GM23248 (cell line): ENCODE data around the gene INTS7.

ENCODE experiments used
- EZH2 ChIP-seq: fragments of 200-600 bp; sonication (generic); IDR thresholded peaks from 2 replicates; pipeline ENCODE4 v1.6.1; 2018; ENCODE audit warnings: antibody characterized with exemption, mild to moderate bottlenecking; ENCODE audit not compliant: insufficient read depth, poor library complexity, severe bottlenecking
- EZH2phosphoT487 ChIP-seq: fragments of 200-600 bp; sonication (generic); IDR thresholded peaks from 2 replicates; pipeline ENCODE4 v1.6.1; 2018; ENCODE audit warnings: antibody characterized with exemption, moderate library complexity, mild to moderate bottlenecking, low read depth; ENCODE audit not compliant: insufficient read depth

- TF ChIP-seq EZH2phosphoT487: no peak
- TF ChIP-seq EZH2: no peak
Observed at GRCh38 chr1:212030936-212031528, 4.3 kb downstream of the INTS7 start.
